GM12892 (cell line): ENCODE measurements around the gene PITX1.

Source experiments
- POLR2A ChIP-seq: IDR thresholded peaks from 2 replicates; pipeline ENCODE4 v1.6.1; 2011; ENCODE audit warnings: low read depth, low read length, control low read depth
- POLR2AphosphoS5 ChIP-seq: IDR thresholded peaks from 2 replicates; pipeline ENCODE4 v1.6.1; 2011; ENCODE audit warnings: low read depth, low read length, control low read depth
- TAF1 ChIP-seq: IDR thresholded peaks from 2 replicates; pipeline ENCODE4 v1.6.1; 2011; ENCODE audit warnings: low read depth, mild to moderate bottlenecking, control low read depth, low read length, borderline replicate concordance

DNA sequence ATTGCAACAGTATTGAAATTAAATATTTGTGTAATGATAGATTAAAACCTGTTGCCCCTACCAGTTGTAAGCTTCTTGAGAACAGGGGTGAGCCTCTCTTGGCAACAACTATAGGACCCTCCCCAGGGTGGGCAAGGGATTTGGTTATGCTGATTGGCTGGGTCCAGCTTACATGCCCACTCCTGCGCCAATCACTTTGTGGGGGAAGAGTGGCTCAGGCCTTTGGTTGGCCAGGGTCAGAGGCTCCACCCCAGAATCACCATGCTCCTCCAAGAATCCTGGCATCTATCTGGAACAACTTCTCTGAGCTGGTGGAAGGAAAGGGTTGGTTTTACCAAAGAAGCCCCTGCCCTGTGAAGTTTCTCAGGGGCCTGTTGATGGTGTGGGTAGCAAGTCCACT lies 8.6 kb upstream of the PITX1 start:
- TF ChIP-seq POLR2AphosphoS5, result no peak
- TF ChIP-seq TAF1, result no peak
- TF ChIP-seq POLR2A, result no peak
